ENCODE data around the gene TMEM176B.
"Not testable (repeated sequence)": the region's sequence is repeated elsewhere in the genome, so short reads cannot be mapped to it uniquely, and the experiment has no call there.

TMEM176B gene

DNA sequence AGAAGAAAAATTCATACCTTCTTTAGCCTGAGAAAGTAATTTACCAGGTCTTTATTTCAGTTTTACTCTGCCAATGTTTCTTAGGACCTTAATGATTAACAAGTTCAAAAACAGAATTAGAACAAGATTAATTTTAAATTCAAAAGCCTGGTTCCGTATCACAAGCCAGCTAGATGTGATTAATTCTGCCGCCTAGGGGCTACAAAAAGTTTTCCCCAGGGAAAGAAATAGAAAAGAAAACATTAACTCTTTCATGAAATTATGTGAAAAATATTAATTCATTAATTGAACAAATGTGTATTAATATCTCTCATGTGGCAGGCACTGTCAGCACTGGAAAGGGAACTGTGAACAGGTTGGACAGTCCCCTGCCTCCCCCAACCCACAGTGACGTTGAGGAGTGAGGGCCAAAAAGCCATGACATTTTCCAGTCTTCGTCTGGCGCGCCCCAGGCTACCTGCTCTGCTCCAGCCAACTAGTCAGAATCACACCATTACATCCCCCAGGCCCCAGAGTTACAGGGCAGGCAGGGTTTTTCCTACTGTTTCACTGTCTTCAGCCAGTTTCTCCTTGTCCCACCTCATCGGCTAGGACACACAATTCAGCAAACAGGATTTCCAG lies 20.5 kb upstream of the TMEM176B start:
- no peak for DNase-seq

DNA sequence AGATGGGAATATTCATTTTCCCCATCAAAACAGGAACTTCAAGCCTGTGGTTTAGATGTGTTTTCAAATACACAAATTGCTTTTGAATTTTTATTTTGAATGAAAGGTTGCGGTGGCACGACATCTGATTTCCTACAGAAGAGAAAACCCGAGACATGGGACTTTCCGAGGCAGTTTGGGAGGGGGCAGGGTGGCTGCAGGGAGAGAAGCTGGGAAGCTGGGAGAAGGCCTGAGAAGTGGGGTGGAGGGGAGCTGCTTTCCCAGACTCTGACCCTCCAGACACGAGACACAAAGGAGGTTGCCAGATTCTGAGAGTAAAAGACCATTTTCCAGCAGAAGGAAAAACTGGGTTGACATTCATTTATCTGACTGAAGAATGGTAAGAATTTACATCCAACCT lies 20.0 kb upstream of the TMEM176B start:
- no peak for DNase-seq

GRCh38 chr7:150818971-150819370 lies 18.8 kb upstream of the TMEM176B start:
- no peak for DNase-seq

DNA sequence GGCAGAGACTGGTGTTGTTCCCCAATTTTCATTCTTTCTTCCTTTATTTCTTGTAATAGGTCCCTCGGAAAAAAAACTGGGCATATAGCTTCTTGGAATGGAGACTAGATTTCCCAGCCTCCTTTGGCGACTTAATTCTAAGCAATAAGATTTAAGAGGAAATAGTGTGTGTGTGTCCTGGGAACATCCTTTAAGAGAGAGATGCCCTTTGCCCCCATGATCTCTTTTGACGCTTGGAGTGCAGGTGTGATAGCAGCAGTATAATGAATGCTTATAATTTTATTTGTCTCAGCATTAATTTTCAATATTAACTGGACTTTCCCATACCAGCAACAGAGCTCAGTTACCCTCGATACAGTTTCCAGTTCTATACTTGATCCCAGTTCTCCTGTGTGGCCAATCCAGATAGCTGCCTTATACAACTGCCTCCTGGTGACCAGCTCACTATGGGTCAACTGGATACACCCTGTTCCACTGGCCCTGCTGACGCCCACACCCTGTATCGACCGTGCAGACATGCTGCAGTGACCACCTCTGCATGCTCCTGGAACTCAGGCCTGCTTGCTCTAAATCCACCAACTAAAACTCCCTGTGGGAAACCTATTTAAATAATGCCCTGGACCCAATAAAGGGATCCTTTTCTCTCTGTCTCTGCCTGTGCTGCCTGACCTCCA lies 14.3 kb upstream of the TMEM176B start:
- no peak for DNase-seq

GRCh38 chr7:150807616-150808438 lies 7.7 kb upstream of the TMEM176B start:
- DNase-seq: not testable (repeated sequence)

GRCh38 chr7:150806863-150807262 lies 6.7 kb upstream of the TMEM176B start:
- DNase-seq: no peak

DNA sequence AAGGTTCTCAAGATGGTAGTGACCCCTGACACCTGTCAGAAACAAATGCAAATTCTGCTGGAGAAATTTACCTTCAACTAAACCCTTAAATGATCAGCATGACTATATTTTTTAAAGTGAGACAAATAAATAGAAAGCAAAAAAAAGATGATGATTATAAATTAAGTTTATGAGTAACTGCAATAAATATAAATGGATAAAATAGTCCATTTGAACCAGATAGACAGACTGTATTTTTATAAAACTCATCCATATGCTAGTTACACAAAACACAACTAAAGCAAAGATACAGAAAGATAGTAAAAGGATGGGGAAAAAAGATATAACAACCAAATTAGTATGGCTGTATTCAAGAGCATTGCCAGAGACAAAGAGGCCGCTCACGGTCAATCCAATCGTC lies 6.3 kb upstream of the TMEM176B start:
- DNase-seq: no peak

- no peak for DNase-seq
Observed at GRCh38 chr7:150805864-150806263, 5.7 kb upstream of the TMEM176B start.

- no peak for DNase-seq
Observed at GRCh38 chr7:150804802-150805201, 4.6 kb upstream of the TMEM176B start.

- no peak for DNase-seq
Observed at GRCh38 chr7:150803161-150803860, 3.1 kb upstream of the TMEM176B start.

DNA sequence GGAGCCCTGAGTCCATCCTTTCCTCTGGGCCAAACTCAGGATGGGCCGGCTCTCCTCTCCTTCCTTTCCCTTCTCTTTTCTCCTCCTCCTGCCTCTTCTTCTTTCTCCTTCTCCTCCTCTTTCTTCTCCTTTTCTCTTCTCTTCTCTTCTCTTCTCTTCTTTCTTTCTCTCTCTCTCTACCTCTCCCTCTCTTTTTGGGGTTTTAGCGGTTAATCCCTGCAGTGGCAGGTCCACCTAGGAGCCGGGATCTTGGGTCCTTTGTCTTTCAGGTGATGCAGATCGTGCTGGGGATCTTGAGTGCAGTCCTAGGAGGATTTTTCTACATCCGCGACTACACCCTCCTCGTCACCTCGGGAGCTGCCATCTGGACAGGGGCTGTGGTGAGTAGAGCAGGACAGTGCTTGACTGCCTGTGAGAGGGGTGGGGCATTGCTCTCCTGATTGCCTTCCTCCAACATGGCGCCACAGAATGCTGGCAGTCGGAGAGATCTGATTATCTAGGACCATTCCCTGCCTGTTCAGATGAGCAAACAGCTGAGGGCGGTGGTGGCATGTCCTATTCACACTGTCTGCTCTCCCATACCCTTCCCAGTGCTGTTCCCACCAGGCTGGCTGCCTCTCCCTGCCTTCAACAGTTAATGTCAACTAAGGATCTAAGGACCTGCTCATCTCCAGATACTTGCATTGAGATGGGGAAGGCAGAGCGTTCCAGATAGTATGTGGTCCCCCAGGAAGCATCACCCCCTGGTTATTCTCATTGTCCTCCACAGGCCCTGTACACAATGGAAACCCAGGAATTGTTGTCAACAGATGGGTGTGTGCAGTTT lies 2.0 kb upstream of the TMEM176B start:
- DNase-seq: no peak

DNA sequence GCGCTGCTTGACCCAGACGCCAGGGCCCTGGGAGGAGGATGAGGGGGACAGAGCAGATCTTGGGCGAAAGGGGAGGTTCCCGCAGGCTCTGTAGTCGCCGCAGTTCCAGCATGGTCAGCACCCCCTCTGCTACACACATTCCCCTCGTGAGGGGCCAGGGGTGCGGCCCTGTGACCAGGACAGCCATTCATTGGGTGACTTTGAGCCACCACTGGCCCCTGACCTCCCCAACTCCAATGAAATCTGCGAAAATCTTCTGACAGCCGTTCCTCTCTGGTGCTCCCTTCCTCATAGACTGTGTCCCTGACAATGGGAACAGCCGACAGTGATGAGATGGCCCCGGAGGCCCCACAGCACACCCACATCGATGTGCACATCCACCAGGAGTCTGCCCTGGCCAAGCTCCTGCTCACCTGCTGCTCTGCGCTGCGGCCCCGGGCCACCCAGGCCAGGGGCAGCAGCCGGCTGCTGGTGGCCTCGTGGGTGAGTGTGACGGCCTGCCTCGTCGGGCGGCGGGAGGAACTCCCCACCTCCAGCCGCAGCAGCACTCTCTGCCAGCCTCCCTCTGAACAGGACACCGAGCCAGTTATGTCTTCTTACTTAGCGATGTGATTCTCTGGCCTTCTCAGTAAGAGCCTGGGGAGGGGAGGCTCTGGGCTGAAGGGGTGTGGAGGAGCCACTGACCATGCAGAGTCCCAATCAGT lies 1.2 kb upstream of the TMEM176B start:
- no peak for DNase-seq

GRCh38 chr7:150800581-150801241 lies 547 bp upstream of the TMEM176B start, which contains the start of gene TMEM176A:
TSS of gene TMEM176A (plus strand) at chr7:150800769. CDS start at chr7:150801551, 782 bp downstream.
- DNase-seq: peak; percentile 41

- DNase-seq: no peak
Observed at GRCh38 chr7:150799156-150799555, 1.0 kb downstream of the TMEM176B start.

DNA sequence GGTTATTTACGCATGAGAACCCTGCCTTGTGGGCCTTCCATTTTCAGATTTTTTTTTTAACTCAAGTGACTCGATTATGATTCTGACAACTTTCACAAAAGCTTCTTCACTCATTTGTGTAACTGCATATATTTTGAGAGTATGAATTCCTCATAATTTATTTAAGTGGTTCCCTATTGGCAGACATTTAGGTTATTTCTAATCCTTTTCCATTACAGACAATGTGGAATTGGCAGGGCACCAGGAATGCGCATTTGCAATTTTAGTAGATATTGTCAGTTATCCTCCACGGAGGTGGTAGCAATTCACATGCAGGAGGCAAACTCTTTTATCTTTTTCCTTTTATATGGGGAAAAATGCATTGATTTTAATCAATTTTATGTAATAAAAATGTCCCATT lies 2.5 kb downstream of the TMEM176B start:
- no peak for DNase-seq

DNA sequence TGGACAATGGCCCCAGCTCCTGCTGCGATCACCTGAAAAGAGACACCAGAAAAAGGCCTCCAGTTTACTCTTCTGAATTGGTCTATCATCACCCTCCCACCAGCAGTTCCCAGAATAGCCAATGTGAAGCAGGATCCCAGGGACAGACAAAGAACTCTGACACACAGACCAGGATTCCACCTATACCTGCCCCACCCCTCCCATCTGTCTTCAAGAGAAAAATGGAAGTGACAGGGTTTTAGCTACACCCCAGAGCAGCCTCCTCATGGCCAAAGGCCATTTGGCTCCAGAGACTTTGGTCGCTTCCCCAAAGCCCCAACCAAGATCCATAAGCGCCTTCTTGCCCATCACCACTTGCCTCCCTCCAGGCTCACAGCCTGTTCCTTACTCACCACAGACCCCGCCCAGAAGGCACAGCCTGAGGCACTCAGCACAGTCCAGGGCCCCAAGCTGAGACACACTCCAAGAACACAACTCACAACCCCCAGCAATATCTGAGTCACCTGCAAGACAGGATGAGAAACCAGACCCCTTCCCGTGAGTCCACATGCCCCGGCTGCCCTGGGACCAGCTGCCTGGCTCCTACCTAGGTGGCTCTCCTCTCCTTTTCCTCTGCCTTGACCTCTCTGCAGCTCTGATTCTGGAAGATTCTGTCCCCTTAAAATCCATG lies 6.5 kb downstream of the TMEM176B start:
- DNase-seq: no peak

DNA sequence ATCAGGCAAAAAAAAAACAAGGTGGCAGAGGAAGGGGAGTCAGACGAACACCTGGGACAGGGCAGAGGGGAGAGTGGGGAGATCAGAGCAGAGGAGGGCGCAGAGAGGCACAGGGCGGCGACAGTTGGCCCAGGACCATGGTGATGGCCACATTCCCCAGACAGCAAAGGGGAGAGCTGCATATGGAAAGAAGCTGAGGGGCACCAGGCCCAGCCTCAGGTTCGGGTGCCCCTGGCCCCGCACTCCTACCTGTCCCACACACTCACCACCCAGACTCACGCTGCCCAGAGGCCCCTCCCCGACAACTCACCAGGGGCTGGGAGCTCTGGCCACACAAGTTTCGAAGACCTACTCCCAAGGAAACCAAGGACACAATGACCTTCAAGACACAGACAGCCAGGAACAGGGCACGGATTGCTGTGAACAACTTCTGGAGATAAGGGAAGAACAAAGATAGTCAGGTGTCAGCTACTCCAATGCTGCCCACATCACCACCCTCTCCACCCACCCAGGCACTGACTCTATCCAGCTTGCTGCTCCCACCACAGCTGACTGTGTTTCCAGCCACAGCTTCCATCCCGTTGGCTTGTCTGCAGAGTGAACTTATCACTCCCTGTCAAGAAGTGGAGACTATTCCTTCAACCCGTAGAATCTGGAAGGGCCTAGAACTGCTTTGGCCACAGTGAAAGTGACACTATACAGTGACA lies 8.3 kb downstream of the TMEM176B start:
- no peak for DNase-seq

DNA sequence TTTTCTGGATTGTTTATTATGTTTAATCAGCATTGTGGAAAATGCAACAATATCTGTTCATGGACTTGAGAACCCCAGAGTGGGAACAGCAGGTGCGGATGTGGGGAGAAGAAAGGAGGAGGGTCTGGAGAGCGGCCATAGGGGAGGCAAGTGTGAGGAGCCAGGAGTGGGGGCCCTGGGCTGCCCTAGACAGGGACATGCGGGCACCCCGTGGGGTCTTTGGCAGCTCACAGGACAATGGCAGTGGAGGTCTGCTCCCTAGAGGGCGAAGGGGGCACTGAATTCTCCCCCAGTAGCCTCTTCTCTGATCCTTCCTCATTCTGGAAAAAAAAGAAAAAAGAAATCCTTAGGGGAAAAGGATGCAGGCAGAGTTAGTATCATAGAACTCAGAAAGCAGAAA lies 8.9 kb downstream of the TMEM176B start:
- DNase-seq: no peak

- DNase-seq: no peak
Observed at GRCh38 chr7:150790416-150791075, 9.6 kb downstream of the TMEM176B start.

Measured in CD4-positive, alpha-beta T cell treated with Interleukin-17A for 4 hours (primary cell).